A549 (cell line): ENCODE measurements around the gene KCNF1.

ENCODE experiments used
- BHLHE40 ChIP-seq: IDR thresholded peaks from 2 replicates; pipeline ENCODE4 v1.6.1; 2012; ENCODE audit warnings: low read depth, low read length, inconsistent platforms
- CEBPB ChIP-seq, 2 experiments: fragments of >200 bp in 1 of 2; sonication (Bioruptor Twin) in 1 of 2; formaldehyde crosslinking in 1 of 2; IDR thresholded peaks; 2 replicates each; pipeline ENCODE4 v1.6.1; 2012 to 2016
- CHD2 ChIP-seq: fragments of 150-350 bp; IDR thresholded peaks from 2 replicates; pipeline ENCODE4 v1.6.1; 2014; ENCODE audit warnings: low read length; ENCODE audit not compliant: partially characterized antibody
- CHD4 ChIP-seq: fragments of 200-600 bp; sonication (generic); IDR thresholded peaks from 2 replicates; pipeline ENCODE4 v1.6.1; 2016; ENCODE audit warnings: antibody characterized with exemption, mild to moderate bottlenecking, borderline replicate concordance
- EHMT2 ChIP-seq: fragments of 200-600 bp; sonication (generic); IDR thresholded peaks from 2 replicates; pipeline ENCODE4 v1.6.1; 2016; ENCODE audit warnings: antibody characterized with exemption, low read depth, mild to moderate bottlenecking, moderate library complexity
- EP300 ChIP-seq, 2 experiments: fragments of >200 bp; sonication (Bioruptor Twin); formaldehyde crosslinking; IDR thresholded peaks; 2 replicates in 1 of 2; 3 replicates in 1 of 2; pipeline ENCODE4 v1.6.1; 2016 to 2017
- HOXB13 ChIP-seq: fragments of 250-450 bp; sonication (Bioruptor Pico); IDR thresholded peaks from 2 replicates; pipeline ENCODE4 v1.5.0; 2020; ENCODE audit warnings: low read depth, mild to moderate bottlenecking, moderate library complexity
- JUN ChIP-seq, 2 experiments: fragments of >200 bp; sonication (Bioruptor Twin); formaldehyde crosslinking; IDR thresholded peaks; 2 replicates in 1 of 2; 3 replicates in 1 of 2; pipeline ENCODE4 v1.6.1; 2016 to 2017
- JUNB ChIP-seq: fragments of >200 bp; sonication (Bioruptor Twin); formaldehyde crosslinking; IDR thresholded peaks from 2 replicates; pipeline ENCODE4 v1.6.1; 2016
- NFE2L2 ChIP-seq: fragments of 150-350 bp; conservative IDR thresholded peaks from 2 replicates; pipeline ENCODE4 v1.6.1; 2014; ENCODE audit warnings: low read length
- RCOR1 ChIP-seq: fragments of 150-350 bp; IDR thresholded peaks from 2 replicates; pipeline ENCODE4 v1.6.1; 2014; ENCODE audit warnings: antibody characterized with exemption, low read length, low read depth
- RFX5 ChIP-seq: fragments of 450-650 bp; IDR thresholded peaks from 2 replicates; pipeline ENCODE4 v1.7.1; 2014; ENCODE audit warnings: antibody characterized with exemption, mild to moderate bottlenecking, moderate library complexity
- SMC3 ChIP-seq: fragments of >200 bp; sonication (Bioruptor Twin); formaldehyde crosslinking; IDR thresholded peaks from 3 replicates; pipeline ENCODE4 v1.6.1; 2018; ENCODE audit warnings: inconsistent platforms
- TF ChIP-seq, protein P1 (sequence below): fragments of >200 bp; sonication (Bioruptor Twin); formaldehyde crosslinking; IDR thresholded peaks from 3 replicates; pipeline ENCODE4 v1.5.1; 2016

DNA sequence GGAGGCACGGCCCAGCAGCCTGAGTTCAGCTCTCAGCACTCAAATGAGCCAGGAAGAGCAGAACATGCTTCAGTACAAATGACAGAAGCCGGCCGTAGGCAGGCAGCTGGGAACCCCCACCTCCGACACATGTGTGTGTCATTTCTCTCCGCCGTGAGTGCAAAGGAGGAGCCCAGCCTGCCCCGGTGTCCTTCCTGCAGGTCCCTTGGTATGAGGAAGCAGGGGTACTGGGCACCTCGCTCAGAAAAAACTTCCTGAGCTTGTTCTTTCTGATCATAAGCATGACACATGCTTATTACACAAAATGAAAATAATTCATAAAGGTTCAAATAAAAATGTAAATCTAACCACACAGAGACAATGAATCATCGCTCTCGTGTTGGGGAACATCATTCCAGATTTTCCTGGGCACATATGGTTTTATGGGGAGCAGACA is 35.3 kb downstream of the KCNF1 start:
- no peak for TF ChIP-seq JUN (IDR thresholded peaks at IDR 0.05)
- TF ChIP-seq RCOR1, result no peak
- TF ChIP-seq SMC3, result no peak
- no peak for TF ChIP-seq BHLHE40
- no peak for TF ChIP-seq CHD2
- TF ChIP-seq RFX5, result no peak
- TF ChIP-seq EHMT2, result no peak
- TF ChIP-seq CHD4, result no peak
- TF ChIP-seq CEBPB (IDR thresholded peaks at IDR 0.05), result no peak
- TF ChIP-seq, protein P1, sequence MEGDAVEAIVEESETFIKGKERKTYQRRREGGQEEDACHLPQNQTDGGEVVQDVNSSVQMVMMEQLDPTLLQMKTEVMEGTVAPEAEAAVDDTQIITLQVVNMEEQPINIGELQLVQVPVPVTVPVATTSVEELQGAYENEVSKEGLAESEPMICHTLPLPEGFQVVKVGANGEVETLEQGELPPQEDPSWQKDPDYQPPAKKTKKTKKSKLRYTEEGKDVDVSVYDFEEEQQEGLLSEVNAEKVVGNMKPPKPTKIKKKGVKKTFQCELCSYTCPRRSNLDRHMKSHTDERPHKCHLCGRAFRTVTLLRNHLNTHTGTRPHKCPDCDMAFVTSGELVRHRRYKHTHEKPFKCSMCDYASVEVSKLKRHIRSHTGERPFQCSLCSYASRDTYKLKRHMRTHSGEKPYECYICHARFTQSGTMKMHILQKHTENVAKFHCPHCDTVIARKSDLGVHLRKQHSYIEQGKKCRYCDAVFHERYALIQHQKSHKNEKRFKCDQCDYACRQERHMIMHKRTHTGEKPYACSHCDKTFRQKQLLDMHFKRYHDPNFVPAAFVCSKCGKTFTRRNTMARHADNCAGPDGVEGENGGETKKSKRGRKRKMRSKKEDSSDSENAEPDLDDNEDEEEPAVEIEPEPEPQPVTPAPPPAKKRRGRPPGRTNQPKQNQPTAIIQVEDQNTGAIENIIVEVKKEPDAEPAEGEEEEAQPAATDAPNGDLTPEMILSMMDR, result no peak
- TF ChIP-seq EP300 (IDR thresholded peaks at IDR 0.05), result no peak
- TF ChIP-seq JUNB, result no peak
- TF ChIP-seq NFE2L2, result no peak
- no peak for TF ChIP-seq HOXB13 (CRISPR knock-in tag)
